Omental fat pad (tissue), 4 donors: ENCODE measurements around the gene CARD6. TPM values are rescaled to one million over a fixed set of nuclear protein-coding genes. Genes with fewer than 3 reads are reported as not detected.
A peak's percentile ranks its signal among the peaks of the same experiment; 100 is the strongest.

ENCODE experiments used
- ATAC-seq: fragments of 150-250 bp; one replicate; pipeline ENCODE4 v1.9.1; 2016; ENCODE audit warnings: mild to moderate bottlenecking, moderate library complexity; ENCODE audit not compliant: low FRiP score
- DNase-seq: peaks from one replicate; pipeline ENCODE4 v3.0.0-alpha.2; 2019; ENCODE audit warnings: low spot score
- small RNA-seq: library from RNA; depleted of rRNA; stranded (forward); fragments of <200 nt; gene quantifications from one replicate; pipeline ENCODE3, GENCODE V24; 2016
- total RNA-seq, 4 donors: library from RNA; depleted of rRNA; stranded (reverse); fragments of >200 nt; gene quantifications; one replicate each; pipeline ENCODE4 v1.1.0, GENCODE V29; 2016
- TF ChIP-seq, protein P1 (sequence below), 3 donors: fragments of 450-650 bp; IDR thresholded peaks; one replicate each; pipeline ENCODE4 v1.5.1; 2016 to 2017; ENCODE audit warnings: antibody characterized with exemption in 3 of 3, mild to moderate bottlenecking in 3 of 3, moderate library complexity in 2 of 3

Gene CARD6
- total RNA-seq, 4 donors from 2014 or later: 16.1 to 37.0 (median 21.6) TPM

DNA sequence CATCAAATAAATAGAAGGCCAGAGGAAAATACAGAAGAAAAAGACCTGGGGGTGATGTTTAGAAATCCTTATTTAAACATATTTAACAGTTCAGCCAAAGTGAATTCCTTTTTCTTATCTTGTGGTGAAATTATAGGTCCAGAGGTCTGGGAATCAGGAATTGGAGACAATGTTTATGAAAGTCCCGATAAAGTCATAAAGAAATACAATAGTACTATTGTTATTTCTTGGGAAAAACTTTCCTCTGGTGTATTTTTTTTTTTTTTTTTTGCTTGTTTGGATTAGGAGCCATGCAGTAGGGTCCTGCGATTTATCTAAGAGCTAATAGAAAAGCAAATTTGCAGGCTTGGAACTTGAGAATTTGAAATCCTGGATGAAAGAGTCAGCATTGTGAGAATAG lies 68.6 kb downstream of the CARD6 start:
- TF ChIP-seq, protein P1, sequence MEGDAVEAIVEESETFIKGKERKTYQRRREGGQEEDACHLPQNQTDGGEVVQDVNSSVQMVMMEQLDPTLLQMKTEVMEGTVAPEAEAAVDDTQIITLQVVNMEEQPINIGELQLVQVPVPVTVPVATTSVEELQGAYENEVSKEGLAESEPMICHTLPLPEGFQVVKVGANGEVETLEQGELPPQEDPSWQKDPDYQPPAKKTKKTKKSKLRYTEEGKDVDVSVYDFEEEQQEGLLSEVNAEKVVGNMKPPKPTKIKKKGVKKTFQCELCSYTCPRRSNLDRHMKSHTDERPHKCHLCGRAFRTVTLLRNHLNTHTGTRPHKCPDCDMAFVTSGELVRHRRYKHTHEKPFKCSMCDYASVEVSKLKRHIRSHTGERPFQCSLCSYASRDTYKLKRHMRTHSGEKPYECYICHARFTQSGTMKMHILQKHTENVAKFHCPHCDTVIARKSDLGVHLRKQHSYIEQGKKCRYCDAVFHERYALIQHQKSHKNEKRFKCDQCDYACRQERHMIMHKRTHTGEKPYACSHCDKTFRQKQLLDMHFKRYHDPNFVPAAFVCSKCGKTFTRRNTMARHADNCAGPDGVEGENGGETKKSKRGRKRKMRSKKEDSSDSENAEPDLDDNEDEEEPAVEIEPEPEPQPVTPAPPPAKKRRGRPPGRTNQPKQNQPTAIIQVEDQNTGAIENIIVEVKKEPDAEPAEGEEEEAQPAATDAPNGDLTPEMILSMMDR (IDR thresholded peaks at IDR 0.05): no peak
- DNase-seq (no peak), ATAC-seq (no peak)

Small RNA genes within 50 kb of the gene (small RNA-seq; reads per million reads assigned to genes)
- gene SNORD72: 66.6 reads per million, percentile 96 among the genes with 10 or more reads in this experiment

Other genes with a start within 250 kb of the CARD6 start
- gene PTGER4, start 161.5 kb upstream of the CARD6 start, total RNA-seq: 10 to 100 TPM; 39.5 to 87.7 (median 46.4) TPM
- gene TTC33, start 85.4 kb upstream of the CARD6 start, total RNA-seq: 10 to 100 TPM in 1 of 4 donors, 1 to 10 TPM in 3; 8.3 to 15.4 (median 9.3) TPM
- gene PRKAA1, start 43.0 kb upstream of the CARD6 start, total RNA-seq: 100 to 1,000 TPM in 1 of 4 donors, 10 to 100 TPM in 3; 67.1 to 120 (median 92.8) TPM
- 100 to 1,000 TPM; 118 to 158 (median 149) TPM for gene RPL37, start 6.1 kb upstream of the CARD6 start, total RNA-seq
- 100 to 1,000 TPM; 694 to 893 (median 802) TPM for gene C7, start 68.1 kb downstream of the CARD6 start, total RNA-seq
- gene MROH2B, start 230.0 kb downstream of the CARD6 start, total RNA-seq: not detected